ENCODE measurements around the gene PLCB4.

Gene PLCB4

GRCh38 chr20:9403448-9403847 lies 334.6 kb downstream of the PLCB4 start:
- no peak for TF ChIP-seq CTCF (IDR thresholded peaks at IDR 0.05; ENCODE audit: borderline replicate concordance, insufficient read depth, low read depth, low read length)

GRCh38 chr20:9407805-9408421 lies 339.0 kb downstream of the PLCB4 start:
- no peak overlapping the region for H3K4me3 ChIP-seq (ENCODE audit: low read depth, low read length)
- peak; percentile 65; the same call in 1 of the 2 replicates for TF ChIP-seq CTCF (IDR thresholded peaks at IDR 0.05; ENCODE audit: borderline replicate concordance, insufficient read depth, low read depth, low read length)

More at GRCh38 chr20:9403448-9403847, 334.6 kb downstream of the PLCB4 start:
- H3K4me3 ChIP-seq (ENCODE audit: low read depth, low read length), result no peak overlapping the region

- no peak overlapping the region for H3K4me3 ChIP-seq (ENCODE audit: low read depth, low read length)
- no peak for TF ChIP-seq CTCF (IDR thresholded peaks at IDR 0.05; ENCODE audit: borderline replicate concordance, insufficient read depth, low read depth, low read length)
Observed at GRCh38 chr20:9408422-9409300, 339.8 kb downstream of the PLCB4 start.

- H3K4me3 ChIP-seq (ENCODE audit: low read depth, low read length), result no peak overlapping the region
- no peak for TF ChIP-seq CTCF (IDR thresholded peaks at IDR 0.05; ENCODE audit: borderline replicate concordance, insufficient read depth, low read depth, low read length)
Observed at GRCh38 chr20:9409352-9409751, 340.5 kb downstream of the PLCB4 start.

- no peak overlapping the region for H3K4me3 ChIP-seq (ENCODE audit: low read depth, low read length)
- no peak for TF ChIP-seq CTCF (IDR thresholded peaks at IDR 0.05; ENCODE audit: borderline replicate concordance, insufficient read depth, low read depth, low read length)
Observed at GRCh38 chr20:9409981-9410380, 341.1 kb downstream of the PLCB4 start.

GRCh38 chr20:9411833-9412232 lies 342.9 kb downstream of the PLCB4 start:
- no peak for TF ChIP-seq CTCF (IDR thresholded peaks at IDR 0.05; ENCODE audit: borderline replicate concordance, insufficient read depth, low read depth, low read length)
- H3K4me3 ChIP-seq (ENCODE audit: low read depth, low read length), result no peak overlapping the region

All from GM12875 (cell line).